Measurements from ENCODE around the gene CANX. TPM values are rescaled to one million over a fixed set of nuclear protein-coding genes. Genes with fewer than 3 reads are reported as not detected.

The CANX gene
- total RNA-seq, 3 donors from 2014 or later: 630 to 693 (median 634) TPM

DNA sequence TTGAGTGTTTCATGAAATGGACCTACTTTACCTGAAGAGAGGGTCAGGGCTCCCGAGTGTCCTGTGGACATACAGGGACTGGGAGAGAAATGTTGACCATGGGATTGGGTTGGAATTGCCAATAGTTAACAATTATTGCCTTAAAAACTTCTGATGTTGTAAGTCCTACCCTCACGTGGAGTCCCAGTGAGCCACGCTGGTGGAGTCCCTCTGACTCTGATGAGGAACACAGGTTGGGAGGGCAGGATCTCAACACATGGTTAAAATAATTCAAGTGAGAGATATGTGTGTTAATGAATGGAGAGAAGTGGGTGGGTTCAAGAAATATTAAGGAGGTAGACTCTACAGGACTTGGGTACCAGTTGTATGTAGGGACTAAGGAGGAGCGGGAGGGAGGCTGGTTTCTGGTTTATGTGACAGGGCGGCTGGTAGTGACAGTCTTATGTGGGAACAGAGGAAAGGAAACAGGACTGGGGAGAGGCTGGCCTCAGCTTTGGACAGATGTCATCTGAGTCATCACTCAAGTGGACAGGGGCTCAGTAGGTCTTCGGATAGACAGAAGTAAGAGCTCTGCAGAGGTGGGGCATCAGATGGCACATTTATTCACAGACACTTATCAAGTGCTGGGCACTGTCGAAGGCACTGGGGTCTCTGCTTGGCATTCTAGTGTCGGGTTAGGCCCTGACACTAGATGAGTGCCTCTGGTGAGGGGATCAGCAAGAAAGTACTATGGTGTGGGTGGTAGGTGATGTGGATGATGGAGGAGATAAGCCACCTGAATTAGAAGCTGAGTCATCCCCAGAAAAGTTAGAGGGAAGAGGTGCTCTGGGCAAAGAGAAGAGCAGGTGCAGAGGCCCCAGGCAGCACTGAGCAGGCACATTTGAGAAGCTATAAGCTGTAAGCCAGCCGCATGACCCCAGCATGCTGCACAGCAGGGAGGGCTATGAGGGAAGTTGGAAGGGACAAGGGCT is 61.1 kb downstream of the CANX start:
- H3K27me3 Mint-ChIP-seq (ENCODE audit: low read depth): no peaks in the 10 kb centered on the region
- H3K36me3 Mint-ChIP-seq (ENCODE audit: insufficient read depth): peaks cover 3% of the 10 kb centered on the region
- DNase-seq: peak; percentile 11
- ATAC-seq: peak; percentile 81
- peak overlapping the region; percentile 9 for H3K4me3 Mint-ChIP-seq
- H3K9me3 Mint-ChIP-seq: no peaks in the 10 kb centered on the region
- H3K4me1 Mint-ChIP-seq (ENCODE audit: low read depth): peaks cover 52% of the 10 kb centered on the region

- Mint-ChIP-seq H3K4me1 (ENCODE audit: low read depth) (peaks cover 46% of the 10 kb centered on the region), H3K4me3 (no peak overlapping the region), H3K27me3 (ENCODE audit: low read depth) (no peaks in the 10 kb centered on the region), H3K9me3 (no peaks in the 10 kb centered on the region), H3K36me3 (ENCODE audit: insufficient read depth) (peaks cover 8% of the 10 kb centered on the region)
- DNase-seq (no peak), ATAC-seq (peak; percentile 15 to 19)
Observed at GRCh38 chr5:179762079-179762780, 63.5 kb downstream of the CANX start.

- ATAC-seq: no peak
- no peak overlapping the region for H3K4me3 Mint-ChIP-seq
- no peak for DNase-seq
- peaks cover 46% of the 10 kb centered on the region for H3K4me1 Mint-ChIP-seq (ENCODE audit: low read depth)
- H3K9me3 Mint-ChIP-seq: no peaks in the 10 kb centered on the region
- no peaks in the 10 kb centered on the region for H3K27me3 Mint-ChIP-seq (ENCODE audit: low read depth)
- peaks cover 8% of the 10 kb centered on the region for H3K36me3 Mint-ChIP-seq (ENCODE audit: insufficient read depth)
Observed at GRCh38 chr5:179762781-179763176, 64.0 kb downstream of the CANX start.

GRCh38 chr5:179763215-179763945 is 64.6 kb downstream of the CANX start:
- H3K4me1 Mint-ChIP-seq (ENCODE audit: low read depth): peaks cover 46% of the 10 kb centered on the region
- ATAC-seq (peak; percentile 35 to 61), DNase-seq (peak; percentile 28)
- H3K27me3 Mint-ChIP-seq (ENCODE audit: low read depth): no peaks in the 10 kb centered on the region
- H3K9me3 Mint-ChIP-seq: no peaks in the 10 kb centered on the region
- no peak overlapping the region for H3K4me3 Mint-ChIP-seq
- H3K36me3 Mint-ChIP-seq (ENCODE audit: insufficient read depth): peaks cover 9% of the 10 kb centered on the region

GRCh38 chr5:179764056-179764455 is 65.3 kb downstream of the CANX start:
- ATAC-seq (no peak), DNase-seq (no peak)
- Mint-ChIP-seq H3K4me3 (no peak overlapping the region), H3K36me3 (ENCODE audit: insufficient read depth) (peaks cover 15% of the 10 kb centered on the region), H3K4me1 (ENCODE audit: low read depth) (peaks cover 44% of the 10 kb centered on the region), H3K9me3 (no peaks in the 10 kb centered on the region), H3K27me3 (ENCODE audit: low read depth) (no peaks in the 10 kb centered on the region)

GRCh38 chr5:179765400-179765799 is 66.6 kb downstream of the CANX start:
- no peak for DNase-seq
- Mint-ChIP-seq H3K36me3 (ENCODE audit: insufficient read depth) (peaks cover 17% of the 10 kb centered on the region), H3K27me3 (ENCODE audit: low read depth) (no peaks in the 10 kb centered on the region), H3K4me1 (ENCODE audit: low read depth) (peaks cover 31% of the 10 kb centered on the region), H3K9me3 (no peaks in the 10 kb centered on the region), H3K4me3 (no peak overlapping the region)
- no peak for ATAC-seq

- H3K4me1 Mint-ChIP-seq (ENCODE audit: low read depth): peaks cover 26% of the 10 kb centered on the region
- peaks cover 23% of the 10 kb centered on the region for H3K36me3 Mint-ChIP-seq (ENCODE audit: insufficient read depth)
- H3K27me3 Mint-ChIP-seq (ENCODE audit: low read depth): no peaks in the 10 kb centered on the region
- ATAC-seq: no peak
- H3K9me3 Mint-ChIP-seq: no peaks in the 10 kb centered on the region
- no peak for DNase-seq
- H3K4me3 Mint-ChIP-seq: no peak overlapping the region
Observed at GRCh38 chr5:179766021-179766725, 67.4 kb downstream of the CANX start.

DNA sequence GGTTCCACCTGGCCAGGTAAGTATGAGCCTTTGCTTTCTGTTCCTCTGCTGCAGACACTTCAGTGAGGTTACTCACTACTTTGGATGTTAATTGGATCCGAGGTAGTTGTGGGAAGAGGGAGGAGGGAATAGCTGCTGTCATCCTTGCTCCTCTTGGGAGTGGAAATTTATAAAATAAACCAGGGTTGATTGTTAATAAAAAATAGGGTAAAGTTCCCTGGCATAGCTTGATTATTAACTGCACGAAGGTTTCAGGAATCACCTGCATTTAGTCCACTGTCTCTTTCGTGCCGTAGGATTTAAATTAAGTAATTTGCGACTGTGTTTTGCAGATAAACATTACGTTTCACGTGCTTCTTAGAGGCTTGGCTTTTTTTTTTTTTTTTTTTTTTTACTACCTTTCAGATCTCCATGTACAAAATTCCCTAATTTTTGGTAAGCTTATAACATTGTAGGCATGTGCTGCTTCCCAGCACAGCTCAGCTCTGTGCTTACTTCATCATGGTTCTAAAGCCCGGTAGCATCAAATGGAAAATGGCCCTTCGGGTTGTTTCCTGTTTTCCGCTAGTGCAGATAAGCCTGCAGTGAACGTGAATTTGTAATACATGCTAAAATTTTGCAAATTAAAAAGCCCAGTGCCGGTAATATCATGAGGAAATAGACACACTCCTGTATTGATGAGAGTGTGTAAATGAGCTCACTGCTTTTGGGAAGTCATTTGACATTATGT is 68.1 kb downstream of the CANX start:
- Mint-ChIP-seq H3K9me3 (no peaks in the 10 kb centered on the region), H3K27me3 (ENCODE audit: low read depth) (no peaks in the 10 kb centered on the region), H3K36me3 (ENCODE audit: insufficient read depth) (peaks cover 23% of the 10 kb centered on the region), H3K4me3 (no peak overlapping the region), H3K4me1 (ENCODE audit: low read depth) (peaks cover 21% of the 10 kb centered on the region)
- DNase-seq (no peak), ATAC-seq (no peak)

DNA sequence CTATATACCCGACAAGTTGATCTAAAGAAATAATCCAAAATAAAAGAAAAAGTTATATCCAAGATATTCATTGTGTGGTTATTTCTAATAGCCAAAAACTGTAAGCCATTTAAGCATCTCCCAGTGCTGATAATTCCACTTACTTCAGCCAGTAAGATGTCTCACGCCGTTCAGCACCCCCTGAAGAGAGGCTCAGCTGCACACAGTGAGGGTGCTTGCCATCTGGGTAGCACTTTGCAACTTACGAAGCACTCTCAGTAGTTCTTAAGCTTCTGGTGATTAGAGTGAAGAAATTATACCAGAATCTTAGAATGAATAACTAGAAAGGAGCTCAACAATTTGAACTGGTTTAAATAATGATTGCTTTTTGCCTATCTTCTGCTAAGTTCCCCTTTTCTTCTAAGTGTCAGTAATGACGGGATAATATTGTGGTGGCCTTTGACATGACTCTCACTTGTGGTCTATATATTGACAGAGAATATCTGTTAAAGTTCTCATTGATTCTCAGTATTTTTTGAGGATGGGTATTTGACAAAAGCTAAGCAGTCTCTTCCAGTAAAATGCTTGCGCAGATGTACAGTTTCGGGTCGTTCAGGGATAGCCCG is 68.8 kb downstream of the CANX start:
- Mint-ChIP-seq H3K4me3 (no peak overlapping the region), H3K9me3 (no peaks in the 10 kb centered on the region), H3K4me1 (ENCODE audit: low read depth) (peaks cover 15% of the 10 kb centered on the region), H3K27me3 (ENCODE audit: low read depth) (no peaks in the 10 kb centered on the region), H3K36me3 (ENCODE audit: insufficient read depth) (peaks cover 25% of the 10 kb centered on the region)
- ATAC-seq: no peak
- DNase-seq: no peak

DNA sequence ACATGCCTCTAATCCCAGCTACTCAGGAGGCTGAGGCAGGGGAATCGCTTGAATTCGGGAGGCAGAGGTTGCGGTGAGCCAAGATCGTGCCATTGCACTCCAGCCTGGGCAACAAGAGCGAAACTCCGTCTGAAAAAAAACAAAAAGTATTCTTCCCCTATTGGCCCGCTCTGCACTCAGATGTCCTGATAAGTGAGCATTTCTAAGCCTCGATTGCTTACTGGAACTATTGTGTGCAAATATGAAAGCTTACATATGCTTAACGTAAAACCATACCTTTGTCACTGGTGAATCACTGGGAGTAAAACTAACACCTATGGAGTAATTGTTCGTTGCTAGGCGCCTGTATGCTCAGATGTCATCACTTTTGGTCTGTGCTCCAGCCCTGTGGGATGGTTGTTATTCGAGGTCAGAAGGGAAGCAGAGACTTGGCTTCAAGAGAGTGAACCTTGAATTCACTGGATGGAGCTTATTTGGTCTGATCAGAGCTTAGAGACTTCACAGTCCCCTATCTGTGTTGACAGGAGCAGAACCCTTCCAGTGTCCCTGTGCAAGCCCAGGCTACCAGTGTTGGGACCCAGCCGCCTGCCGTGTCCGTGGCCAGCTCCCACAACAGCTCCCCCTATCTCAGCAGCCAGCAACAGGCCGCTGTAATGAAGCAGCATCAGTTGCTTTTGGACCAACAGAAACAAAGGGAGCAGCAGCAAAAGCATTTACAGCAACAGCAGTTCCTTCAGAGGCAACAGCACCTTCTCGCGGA is 69.7 kb downstream of the CANX start:
- no peak overlapping the region for H3K4me3 Mint-ChIP-seq
- DNase-seq (no peak), ATAC-seq (peak; percentile 86 to 95)
- peaks cover 6% of the 10 kb centered on the region for H3K4me1 Mint-ChIP-seq (ENCODE audit: low read depth)
- peaks cover 32% of the 10 kb centered on the region for H3K36me3 Mint-ChIP-seq (ENCODE audit: insufficient read depth)
- H3K27me3 Mint-ChIP-seq (ENCODE audit: low read depth): no peaks in the 10 kb centered on the region
- H3K9me3 Mint-ChIP-seq: no peaks in the 10 kb centered on the region

- DNase-seq (no peak), ATAC-seq (no peak)
- Mint-ChIP-seq H3K9me3 (no peaks in the 10 kb centered on the region), H3K4me1 (ENCODE audit: low read depth) (peaks cover 5% of the 10 kb centered on the region), H3K4me3 (no peak overlapping the region), H3K27me3 (ENCODE audit: low read depth) (no peaks in the 10 kb centered on the region), H3K36me3 (ENCODE audit: insufficient read depth) (peaks cover 38% of the 10 kb centered on the region)
Observed at GRCh38 chr5:179769271-179769670, 70.5 kb downstream of the CANX start.

GRCh38 chr5:179769796-179770195 is 71.0 kb downstream of the CANX start:
- Mint-ChIP-seq H3K4me1 (ENCODE audit: low read depth) (peaks cover 5% of the 10 kb centered on the region), H3K9me3 (no peaks in the 10 kb centered on the region), H3K27me3 (ENCODE audit: low read depth) (no peaks in the 10 kb centered on the region), H3K36me3 (ENCODE audit: insufficient read depth) (peaks cover 38% of the 10 kb centered on the region), H3K4me3 (no peak overlapping the region)
- DNase-seq (no peak), ATAC-seq (no peak)
